ENCODE measurements around the gene DYNLT1.

DNA sequence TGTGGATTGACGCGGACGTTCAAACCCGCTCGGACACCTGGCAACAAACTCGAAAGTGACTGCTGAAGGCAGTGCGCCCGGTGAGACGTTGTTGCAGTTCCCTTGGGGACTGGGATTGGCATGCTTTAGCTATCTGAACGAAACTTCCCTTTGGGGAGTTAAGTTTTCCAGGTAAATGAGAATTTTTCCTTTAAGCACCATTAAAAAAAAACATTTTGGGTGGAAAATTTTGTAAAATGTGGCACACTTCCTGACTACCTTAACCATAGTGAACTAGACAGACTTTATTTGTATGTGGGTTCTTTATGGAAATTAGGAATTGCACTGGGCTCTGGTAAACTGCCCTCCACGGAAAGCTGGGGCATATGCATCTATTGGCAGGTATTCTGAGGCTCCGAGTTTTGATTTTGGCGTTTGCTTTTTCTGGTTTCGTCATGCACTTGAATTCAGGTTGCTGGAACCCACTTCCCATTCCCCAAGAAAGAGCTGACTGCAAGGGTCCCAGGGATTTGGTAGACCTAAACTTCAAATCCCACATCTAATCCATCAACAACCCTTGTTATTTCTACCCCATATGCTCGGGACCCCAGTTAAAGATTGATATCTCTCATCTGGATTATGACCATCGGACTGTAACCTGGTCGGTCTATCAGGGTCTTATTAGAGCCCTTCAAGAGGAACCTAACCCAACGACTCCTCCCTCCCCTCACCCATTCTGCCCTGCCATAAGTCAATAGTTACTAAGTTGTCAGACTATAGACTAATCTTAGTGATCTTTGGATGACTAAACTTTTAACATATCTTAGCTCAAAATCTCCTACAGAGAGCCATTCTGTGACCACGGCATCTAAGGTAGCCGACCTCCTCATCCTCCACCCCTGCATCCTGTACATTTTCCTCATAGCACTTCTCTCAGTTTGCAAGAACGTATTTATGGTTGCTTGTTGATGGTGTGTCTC is 800 bp upstream of the DYNLT1 start:
- no peak for TF ChIP-seq POLR2A (IDR thresholded peaks at IDR 0.05)
- no peak for TF ChIP-seq CTCF (IDR thresholded peaks at IDR 0.05)

Data from right lobe of liver (tissue), 4 donors.